HCT116 (cell line): ENCODE measurements around the gene ZNRF2. TPM values are rescaled to one million over a fixed set of nuclear protein-coding genes. Genes with fewer than 3 reads are reported as not detected.

Experiments
- ATAC-seq: fragments of 200-7000 bp; cut with Tn5 transposase; 2 replicates; pipeline ENCODE4 v1.9.1; 2020; ENCODE audit warnings: mild to moderate bottlenecking, moderate library complexity
- BruUV-seq: library from RNA; stranded (reverse); fragments of 400-500 nt; replicated peaks from 2 replicates; lab custom pipeline; 2021; lab: Mats Ljungman, UMichigan
- CTCF ChIA-PET: fragments of 300-600 bp; sonication (Branson Sonifier 250); formaldehyde crosslinking; loops from one replicate; lab custom pipeline; 2021; ENCODE audit warnings: antibody characterized with exemption; lab: Charles Lee
- POLR2A ChIA-PET: fragments of 300-600, 350-600 bp; sonication (Branson Sonifier 250); formaldehyde crosslinking; loops from one replicate; lab custom pipeline; 2021; ENCODE audit warnings: antibody characterized with exemption; lab: Charles Lee
- RAD21 ChIA-PET, 2 experiments: fragments of 300-600 bp; sonication (Branson Sonifier 250); formaldehyde crosslinking; loops; one replicate each; lab custom pipeline; 2023; ENCODE audit warnings: low total read pairs in 2 of 2; ENCODE audit not compliant: uncharacterized antibody in 2 of 2, unreplicated experiment in 2 of 2, low non-redundant PET in 1 of 2; lab: Charles Lee
- DNase-seq: peaks from one replicate; pipeline ENCODE4 v3.0.0-alpha.2; 2010; ENCODE audit warnings: low read depth, low spot score
- H2AFZ ChIP-seq: fragments of 200-600 bp; shearing (Covaris generic), sonication (generic); 2 replicates; pipeline ENCODE4 v1.6.1; 2017; ENCODE audit warnings: low read depth, mixed run types, mixed read lengths, antibody characterized with exemption, low read length; ENCODE audit not compliant: poor library complexity, severe bottlenecking
- H3K27ac ChIP-seq: 2 replicates; pipeline ENCODE4 v1.5.1; 2012; ENCODE audit warnings: low read depth, low read length
- H3K27me3 ChIP-seq: fragments of 200-600 bp; sonication (generic); 2 replicates; pipeline ENCODE4 v1.6.1; 2016; ENCODE audit warnings: mixed run types, low read length, mixed read lengths; ENCODE audit not compliant: insufficient read depth
- H3K36me3 ChIP-seq, 2 experiments: fragments of 200-500 bp in 1 of 2; fragments of 200-600 bp in 1 of 2; sonication (Bioruptor generic) in 1 of 2; sonication (generic) in 1 of 2; 2 replicates each; pipeline versions ENCODE4 v1.5.1 to v1.6.1; 2014 to 2016; ENCODE audit warnings: low read length in 2 of 2, inconsistent platforms in 1 of 2, mixed read lengths in 1 of 2, mixed run types in 1 of 2; ENCODE audit not compliant: insufficient read depth in 2 of 2, control insufficient read depth in 1 of 2
- H3K4me1 ChIP-seq, 2 experiments: fragments of 200-600 bp in 1 of 2; sonication (generic) in 1 of 2; 2 replicates each; pipeline versions ENCODE4 v1.5.1 to v1.6.1; 2012 to 2017; ENCODE audit warnings: low read length in 2 of 2, inconsistent platforms in 1 of 2, mild to moderate bottlenecking in 1 of 2, mixed read lengths in 1 of 2, mixed run types in 1 of 2, moderate library complexity in 1 of 2; ENCODE audit not compliant: insufficient read depth in 2 of 2, control insufficient read depth in 1 of 2
- H3K4me2 ChIP-seq: fragments of 200-600 bp; sonication (generic); 2 replicates; pipeline ENCODE4 v1.6.1; 2017; ENCODE audit warnings: mixed run types, low read length, mixed read lengths
- H3K4me3 ChIP-seq, 2 experiments: fragments of 200-600 bp in 1 of 2; sonication (generic) in 1 of 2; replicated peaks in 1 of 2; 2 replicates each; pipeline ENCODE4 v1.5.1; 2011 to 2016; ENCODE audit warnings: low read length in 2 of 2, control low read depth in 1 of 2, low read depth in 1 of 2, mild to moderate bottlenecking in 1 of 2, mixed read lengths in 1 of 2, mixed run types in 1 of 2
- H3K79me2 ChIP-seq: fragments of 200-600 bp; sonication (generic); 2 replicates; pipeline ENCODE4 v1.6.1; 2017; ENCODE audit warnings: mild to moderate bottlenecking, mixed run types, low read length, moderate library complexity, mixed read lengths; ENCODE audit not compliant: insufficient read depth
- H3K9ac ChIP-seq: fragments of 200-600 bp; sonication (generic); 2 replicates; pipeline ENCODE4 v1.6.1; 2016; ENCODE audit warnings: low read length, mixed read lengths
- H3K9me2 ChIP-seq: fragments of 200-600 bp; sonication (generic), shearing (Covaris generic); 2 replicates; pipeline ENCODE4 v1.6.1; 2017; ENCODE audit warnings: mixed run types, mild to moderate bottlenecking, moderate library complexity; ENCODE audit not compliant: insufficient read depth
- H3K9me3 ChIP-seq, 2 experiments: fragments of 200-500 bp in 1 of 2; fragments of 200-600 bp in 1 of 2; sonication (Bioruptor generic) in 1 of 2; sonication (generic) in 1 of 2; 2 replicates each; pipeline ENCODE4 v1.6.1; 2014 to 2017; ENCODE audit warnings: low read length in 2 of 2, mixed read lengths in 2 of 2, inconsistent platforms in 1 of 2, low read depth in 1 of 2, mild to moderate bottlenecking in 1 of 2, mixed run types in 1 of 2, moderate library complexity in 1 of 2; ENCODE audit not compliant: control insufficient read depth in 1 of 2, insufficient read depth in 1 of 2
- H4K20me1 ChIP-seq: fragments of 200-600 bp; sonication (generic), shearing (Covaris generic); 2 replicates; pipeline ENCODE4 v1.6.1; 2017; ENCODE audit warnings: mixed run types, mild to moderate bottlenecking, moderate library complexity; ENCODE audit not compliant: insufficient read depth
- ELF1 ChIP-seq: IDR thresholded peaks from 2 replicates; pipeline ENCODE4 v1.6.1; 2012; ENCODE audit warnings: low read depth, borderline replicate concordance
- POLR2AphosphoS5 ChIP-seq: IDR thresholded peaks from 2 replicates; pipeline ENCODE4 v1.6.1; 2011; ENCODE audit warnings: mild to moderate bottlenecking, low read depth, low read length, moderate library complexity
- RAD21 ChIP-seq: IDR thresholded peaks from 2 replicates; pipeline ENCODE4 v1.6.1; 2012; ENCODE audit warnings: low read depth, mild to moderate bottlenecking
- SP1 ChIP-seq: IDR thresholded peaks from 2 replicates; pipeline ENCODE4 v1.6.1; 2012; ENCODE audit warnings: low read depth
- SRF ChIP-seq: IDR thresholded peaks from 2 replicates; pipeline ENCODE4 v1.6.1; 2012; ENCODE audit warnings: low read depth
- TCF7L2 ChIP-seq: IDR thresholded peaks from 2 replicates; pipeline ENCODE4 v1.7.0; 2011; ENCODE audit warnings: borderline replicate concordance, inconsistent platforms; ENCODE audit not compliant: insufficient read depth, insufficient read length; ENCODE audit errors: extremely low read depth
- YY1 ChIP-seq: IDR thresholded peaks from 2 replicates; pipeline ENCODE4 v1.6.1; 2011; ENCODE audit warnings: low read length, low read depth, moderate library complexity, mild to moderate bottlenecking; ENCODE audit not compliant: insufficient replicate concordance; ENCODE audit errors: extremely low read depth
- ZBTB33 ChIP-seq: IDR thresholded peaks from 2 replicates; pipeline ENCODE4 v1.6.1; 2011; ENCODE audit warnings: mild to moderate bottlenecking, low read length, moderate library complexity; ENCODE audit not compliant: insufficient replicate concordance; ENCODE audit errors: extremely low read depth
- intact Hi-C: fragments of 100-400 bp; cut with micrococcal nuclease; formaldehyde crosslinking; loops from 2 replicates; pipeline ENCODE4 v1.10.0; 2022
- total RNA-seq: library from RNA; stranded (reverse); gene quantifications from one replicate; pipeline ENCODE4 v1.2.1, GENCODE V29; 2021; ENCODE audit not compliant: unreplicated experiment

ZNRF2 gene
- total RNA-seq, 1 experiment from 2014 or later, result 10.2 TPM

- H3K79me2 ChIP-seq, result peaks cover 45% of the 10 kb centered on the region
- ChIA-PET RAD21 (no interaction called here), CTCF (no interaction called here), POLR2A (no interaction called here)
- no peaks in the 10 kb centered on the region for H3K27me3 ChIP-seq
- no peaks in the 10 kb centered on the region for H4K20me1 ChIP-seq
- H3K4me1 ChIP-seq, result peaks cover 0 to 6% of the 10 kb centered on the region in 2 experiments; a peak in 2 of 4 replicates
- TF ChIP-seq RAD21, result no peak
- TF ChIP-seq POLR2AphosphoS5, result no peak
- no peak for TF ChIP-seq SP1
- no peak for TF ChIP-seq SRF
- H3K4me2 ChIP-seq, result no peak overlapping the region
- H3K9me3 ChIP-seq, result no peaks in the 10 kb centered on the region
- no peak for ATAC-seq
- no peaks in the 10 kb centered on the region; the same call in 1 of the 2 replicates for H3K9me2 ChIP-seq
- no peaks in the 10 kb centered on the region for H3K36me3 ChIP-seq
- no peak overlapping the region for H3K9ac ChIP-seq
- intact Hi-C loops, result no loop called here
- no peak for DNase-seq
- BruUV-seq, result no TSS peak
- H3K4me3 ChIP-seq, result no peak overlapping the region
- H2AFZ ChIP-seq, result no peak overlapping the region
- no peak overlapping the region for H3K27ac ChIP-seq
These were observed 26.4 kb downstream of the ZNRF2 start for GRCh38 chr7:30310674-30311362.

- intact Hi-C loops, result no loop called here
- H2AFZ ChIP-seq, result no peak overlapping the region
- no TSS peak for BruUV-seq
- no peak overlapping the region for H3K27ac ChIP-seq
- H3K27me3 ChIP-seq, result no peaks in the 10 kb centered on the region
- ChIA-PET POLR2A (no interaction called here), CTCF (no interaction called here), RAD21 (no interaction called here)
- H3K79me2 ChIP-seq, result peaks cover 37% of the 10 kb centered on the region
- H3K9ac ChIP-seq, result no peak overlapping the region
- no peak overlapping the region for H3K4me3 ChIP-seq
- DNase-seq (no peak), ATAC-seq (no peak)
- TF ChIP-seq YY1, result no peak
- TF ChIP-seq ELF1, result no peak
- TF ChIP-seq ZBTB33, result no peak
- TF ChIP-seq TCF7L2, result no peak
- no peak for TF ChIP-seq RAD21
- no peaks in the 10 kb centered on the region for H3K36me3 ChIP-seq
- H3K9me3 ChIP-seq, result no peaks in the 10 kb centered on the region
- peaks cover 0 to 6% of the 10 kb centered on the region in 2 experiments; a peak in 2 of 4 replicates for H3K4me1 ChIP-seq
- no peak overlapping the region for H3K4me2 ChIP-seq
- no peaks in the 10 kb centered on the region; the same call in 1 of the 2 replicates for H3K9me2 ChIP-seq
- H4K20me1 ChIP-seq, result no peaks in the 10 kb centered on the region
These were observed 27.8 kb downstream of the ZNRF2 start for GRCh38 chr7:30312178-30312577.
